BLaER1 treated with 17β-estradiol and CSF1 and Interleukin-3, amounts not matched to agents 10 nM and 100 nM (cell line): ENCODE results near the gene SLC1A3.
"Not testable (repeated sequence)": the region's sequence is repeated elsewhere in the genome, so short reads cannot be mapped to it uniquely, and the experiment has no call there.

Experiments
- H3K27ac ChIP-seq, 11 experiments: shearing (Covaris generic); formaldehyde crosslinking; 2 replicates each; pipeline ENCODE4 v1.8.1; 2022
- H3K27me3 ChIP-seq, 11 experiments: shearing (Covaris generic); formaldehyde crosslinking; 2 replicates each; pipeline ENCODE4 v1.8.1; 2022
- H3K36me3 ChIP-seq, 11 experiments: shearing (Covaris generic); formaldehyde crosslinking; 2 replicates each; pipeline ENCODE4 v1.8.1; 2022
- H3K4me1 ChIP-seq, 10 experiments: shearing (Covaris generic); formaldehyde crosslinking; 2 replicates each; pipeline ENCODE4 v1.8.1; 2022
- H3K4me2 ChIP-seq, 11 experiments: shearing (Covaris generic); formaldehyde crosslinking; 2 replicates each; pipeline ENCODE4 v1.8.1; 2022
- H3K4me3 ChIP-seq, 10 experiments: shearing (Covaris generic); formaldehyde crosslinking; 2 replicates each; pipeline ENCODE4 v1.8.1; 2022
- H3K9ac ChIP-seq, 11 experiments: shearing (Covaris generic); formaldehyde crosslinking; 2 replicates each; pipeline ENCODE4 v1.8.1; 2022
- H3K9me3 ChIP-seq, 11 experiments: shearing (Covaris generic); formaldehyde crosslinking; replicated peaks in 1 of 11; 2 replicates each; pipeline ENCODE4 v1.8.1; 2022
- H4K20me1 ChIP-seq, 11 experiments: shearing (Covaris generic); formaldehyde crosslinking; 2 replicates each; pipeline ENCODE4 v1.8.1; 2022
- Cebpa-rat ChIP-seq, 11 experiments: shearing (Covaris generic); IDR thresholded peaks; 2 replicates each; pipeline ENCODE4 v1.8.1; 2022

The SLC1A3 gene

DNA sequence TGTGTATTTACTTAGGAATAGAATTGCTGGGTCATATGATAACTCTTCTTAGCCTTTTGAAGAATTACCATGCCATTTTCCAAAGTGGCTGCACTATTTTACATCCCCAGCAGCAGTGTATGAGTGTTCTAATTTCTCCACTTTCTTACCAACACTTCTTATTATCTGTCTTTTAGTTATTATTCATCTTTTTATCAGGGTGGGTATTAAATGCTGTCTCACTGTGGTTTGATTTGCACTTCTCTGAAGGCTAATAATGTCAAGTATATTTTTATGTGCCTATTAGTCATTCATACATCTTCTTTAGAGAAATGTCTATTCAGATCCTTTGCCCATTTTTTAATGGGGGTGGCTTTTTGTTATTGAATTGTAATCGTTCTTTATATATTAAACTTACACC is 36.8 kb downstream of the SLC1A3 start:
- Histone ChIP-seq H3K4me2 (no peak overlapping the region), H3K36me3 (peaks cover 0 to 27% (median 0%) of the 10 kb centered on the region in 11 experiments; a peak in 4 of 22 replicates), H3K27ac (no peak overlapping the region), H3K4me3 (no peak overlapping the region), H4K20me1 (no peaks in the 10 kb centered on the region), H3K9me3 (no peaks in the 10 kb centered on the region), H3K27me3 (no peaks in the 10 kb centered on the region), H3K9ac (no peak overlapping the region), H3K4me1 (0 out of 20 replicates have a peak, but pooled peaks cover 0 to 5% (median 0%) of the 10 kb centered on the region in 10 experiments)
- TF ChIP-seq Cebpa-rat (IDR thresholded peaks at IDR 0.05): no peak

DNA sequence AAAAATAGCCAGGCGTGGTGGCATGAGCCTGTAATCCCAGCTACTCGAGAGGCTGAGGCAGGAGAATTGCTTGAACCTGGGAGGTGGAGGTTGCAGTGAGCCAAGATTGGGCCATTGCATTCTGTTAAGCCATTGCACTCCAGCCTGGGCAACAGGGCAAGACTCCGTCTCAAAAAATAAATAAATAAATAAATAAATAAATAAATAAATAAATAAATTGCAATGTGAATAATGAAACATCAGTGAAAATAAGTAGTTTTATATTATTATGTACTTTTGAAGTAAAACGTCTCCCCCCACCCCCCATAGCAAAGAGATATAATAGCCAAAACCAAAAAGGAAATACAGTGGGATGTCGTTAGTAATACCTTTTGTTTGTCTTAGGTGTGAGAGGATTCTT is 37.4 kb downstream of the SLC1A3 start:
- not testable (repeated sequence) for H3K27me3 ChIP-seq, H3K9me3 ChIP-seq

DNA sequence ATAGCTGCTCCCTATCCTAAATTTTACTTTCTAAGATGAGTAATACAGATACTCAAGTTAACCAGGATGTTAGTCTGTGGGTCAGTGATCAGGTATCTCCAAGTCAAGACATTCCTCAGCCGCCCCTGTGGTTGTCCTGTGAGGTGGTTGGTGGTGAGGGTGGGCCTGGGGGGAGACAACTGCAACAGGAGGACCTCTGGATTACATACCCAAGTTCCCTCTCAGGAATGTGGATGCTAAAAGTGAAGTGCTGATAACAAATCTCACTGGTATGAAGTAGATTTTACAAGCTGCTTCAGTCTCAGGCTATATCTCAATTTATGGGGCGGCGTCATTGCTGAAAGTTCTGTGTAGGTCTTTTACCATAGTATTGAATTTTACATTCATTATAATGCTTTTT is 38.3 kb downstream of the SLC1A3 start:
- Histone ChIP-seq H3K27ac (no peak overlapping the region), H3K4me3 (no peak overlapping the region), H3K4me2 (no peak overlapping the region), H3K9ac (no peak overlapping the region), H3K36me3 (peaks cover 0 to 23% (median 0%) of the 10 kb centered on the region in 11 experiments; a peak in 3 of 22 replicates), H3K27me3 (no peaks in the 10 kb centered on the region), H3K9me3 (no peaks in the 10 kb centered on the region), H4K20me1 (no peaks in the 10 kb centered on the region), H3K4me1 (0 out of 20 replicates have a peak, but pooled peaks cover 0 to 5% (median 0%) of the 10 kb centered on the region in 10 experiments)
- no peak for TF ChIP-seq Cebpa-rat (IDR thresholded peaks at IDR 0.05)

More for the DNA sequence above, 37.4 kb downstream of the SLC1A3 start:
- H4K20me1 ChIP-seq, H3K27ac ChIP-seq, H3K4me2 ChIP-seq, H3K4me3 ChIP-seq, H3K9ac ChIP-seq, H3K4me1 ChIP-seq: not testable (repeated sequence)
- H3K36me3 ChIP-seq: peaks cover 0 to 31% (median 0%) of the 10 kb centered on the region in 11 experiments; a peak in 3 of 22 replicates

DNA sequence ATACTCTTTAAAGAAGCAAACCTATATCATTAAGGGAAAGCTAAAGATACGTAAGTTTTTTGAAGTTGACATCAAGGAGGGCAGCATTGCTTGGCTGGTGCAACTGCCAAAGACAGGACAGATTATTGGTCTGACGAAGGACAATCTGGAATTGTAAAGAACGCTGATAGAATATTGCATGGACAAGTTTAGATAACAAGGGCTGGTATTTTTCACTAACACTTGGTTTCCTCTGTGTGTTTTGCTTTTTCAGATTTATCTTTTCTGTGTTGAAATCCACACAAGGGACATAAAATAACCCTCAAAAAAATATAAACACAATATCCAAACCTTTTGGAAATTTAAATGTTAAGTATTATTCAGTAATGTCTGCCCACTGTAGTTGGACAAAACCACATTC is 39.7 kb downstream of the SLC1A3 start:
- no peak overlapping the region for H3K27ac ChIP-seq
- peaks cover 0 to 16% (median 0%) of the 10 kb centered on the region in 11 experiments; a peak in 2 of 22 replicates for H3K36me3 ChIP-seq
- no peak overlapping the region for H3K4me2 ChIP-seq
- no peak overlapping the region for H3K9ac ChIP-seq
- no peaks in the 10 kb centered on the region for H3K9me3 ChIP-seq
- peaks cover 0 to 10% (median 0%) of the 10 kb centered on the region in 10 experiments; a peak in 1 of 20 replicates for H3K4me1 ChIP-seq
- no peaks in the 10 kb centered on the region for H4K20me1 ChIP-seq
- TF ChIP-seq Cebpa-rat (IDR thresholded peaks at IDR 0.05): no peak
- H3K4me3 ChIP-seq: no peak overlapping the region
- H3K27me3 ChIP-seq: no peaks in the 10 kb centered on the region

DNA sequence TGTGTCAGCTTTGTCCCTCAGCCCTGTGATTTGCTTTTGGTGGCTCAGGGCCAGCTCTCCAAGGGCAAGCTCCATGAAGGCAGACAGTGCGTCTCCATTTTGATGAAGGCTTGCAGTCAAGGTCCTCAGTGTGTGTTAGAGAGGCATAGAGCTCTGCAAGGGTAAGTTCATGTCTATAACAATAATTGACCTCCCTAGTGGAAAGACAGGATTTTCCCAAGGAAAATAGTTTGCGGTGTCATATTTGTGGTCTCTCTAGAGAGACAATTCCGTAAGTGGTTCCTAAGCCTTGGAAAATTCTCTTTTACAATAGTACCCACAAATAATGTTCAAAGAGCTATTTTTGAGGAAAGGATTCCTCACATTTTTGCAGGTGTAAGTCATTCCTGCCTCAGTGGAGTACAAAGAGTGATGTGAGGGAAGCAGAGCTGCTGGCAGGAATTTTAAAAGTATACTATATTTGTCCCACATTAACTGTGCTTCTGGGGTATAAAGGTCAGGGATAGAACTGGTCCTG is 40.2 kb downstream of the SLC1A3 start:
- Histone ChIP-seq H4K20me1 (no peaks in the 10 kb centered on the region), H3K4me3 (no peak overlapping the region), H3K27ac (no peak overlapping the region), H3K4me2 (no peak overlapping the region), H3K9ac (no peak overlapping the region), H3K9me3 (no peaks in the 10 kb centered on the region), H3K27me3 (no peaks in the 10 kb centered on the region), H3K4me1 (peaks cover 0 to 10% (median 0%) of the 10 kb centered on the region in 10 experiments; a peak in 1 of 20 replicates), H3K36me3 (peaks cover 0 to 16% (median 0%) of the 10 kb centered on the region in 11 experiments; a peak in 2 of 22 replicates)
- TF ChIP-seq Cebpa-rat (IDR thresholded peaks at IDR 0.05): no peak

DNA sequence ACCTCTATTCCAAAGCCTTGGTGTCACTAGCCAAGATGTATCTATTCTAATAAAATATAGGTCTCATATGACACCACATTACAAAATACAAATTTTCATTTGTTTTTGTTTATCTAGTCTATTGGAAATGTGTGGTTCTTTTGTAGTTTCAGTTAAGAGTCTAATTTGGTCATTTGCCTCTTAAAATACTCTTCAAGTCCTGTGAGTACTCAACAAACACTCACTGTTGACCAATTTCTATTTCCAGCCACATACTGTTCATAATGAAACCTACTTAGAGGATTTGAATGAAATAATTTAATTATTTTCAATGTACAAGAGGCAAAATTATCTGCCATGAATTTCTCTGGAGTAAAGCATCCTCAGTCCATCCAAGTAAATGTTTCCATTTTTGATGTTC is 40.6 kb downstream of the SLC1A3 start:
- Histone ChIP-seq H4K20me1 (no peaks in the 10 kb centered on the region), H3K36me3 (peaks cover 0 to 16% (median 0%) of the 10 kb centered on the region in 11 experiments; a peak in 2 of 22 replicates), H3K9me3 (no peaks in the 10 kb centered on the region), H3K4me3 (no peak overlapping the region), H3K27ac (no peak overlapping the region), H3K4me2 (no peak overlapping the region), H3K27me3 (no peaks in the 10 kb centered on the region), H3K4me1 (peaks cover 0 to 11% (median 0%) of the 10 kb centered on the region in 10 experiments; a peak in 1 of 20 replicates), H3K9ac (no peak overlapping the region)
- no peak for TF ChIP-seq Cebpa-rat (IDR thresholded peaks at IDR 0.05)

DNA sequence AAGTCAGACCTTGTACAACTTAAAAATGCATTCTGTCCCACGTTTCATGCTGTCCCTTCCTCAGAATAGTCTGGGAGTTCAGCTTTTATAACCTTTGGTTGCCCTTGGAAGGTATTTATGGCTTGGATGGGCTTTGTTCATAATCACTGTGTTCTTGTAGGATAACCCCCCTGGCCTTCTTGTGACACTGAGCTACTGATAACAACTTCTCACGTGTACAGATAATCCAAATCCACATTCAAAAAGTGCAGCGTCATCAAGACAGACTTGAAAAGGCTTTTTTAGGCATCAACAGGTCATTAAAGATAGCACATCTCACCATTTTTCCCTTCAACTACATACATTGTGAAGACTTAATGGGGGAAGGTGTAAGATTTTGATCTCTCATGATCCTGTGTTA is 42.0 kb downstream of the SLC1A3 start:
- Histone ChIP-seq H4K20me1 (no peaks in the 10 kb centered on the region), H3K9me3 (no peaks in the 10 kb centered on the region), H3K27ac (no peak overlapping the region), H3K9ac (no peak overlapping the region), H3K4me3 (no peak overlapping the region), H3K4me2 (no peak overlapping the region), H3K27me3 (no peaks in the 10 kb centered on the region), H3K36me3 (peaks cover 0 to 16% (median 0%) of the 10 kb centered on the region in 11 experiments; a peak in 2 of 22 replicates), H3K4me1 (peaks cover 0 to 16% (median 0%) of the 10 kb centered on the region in 10 experiments; a peak in 2 of 20 replicates)
- no peak for TF ChIP-seq Cebpa-rat (IDR thresholded peaks at IDR 0.05)

DNA sequence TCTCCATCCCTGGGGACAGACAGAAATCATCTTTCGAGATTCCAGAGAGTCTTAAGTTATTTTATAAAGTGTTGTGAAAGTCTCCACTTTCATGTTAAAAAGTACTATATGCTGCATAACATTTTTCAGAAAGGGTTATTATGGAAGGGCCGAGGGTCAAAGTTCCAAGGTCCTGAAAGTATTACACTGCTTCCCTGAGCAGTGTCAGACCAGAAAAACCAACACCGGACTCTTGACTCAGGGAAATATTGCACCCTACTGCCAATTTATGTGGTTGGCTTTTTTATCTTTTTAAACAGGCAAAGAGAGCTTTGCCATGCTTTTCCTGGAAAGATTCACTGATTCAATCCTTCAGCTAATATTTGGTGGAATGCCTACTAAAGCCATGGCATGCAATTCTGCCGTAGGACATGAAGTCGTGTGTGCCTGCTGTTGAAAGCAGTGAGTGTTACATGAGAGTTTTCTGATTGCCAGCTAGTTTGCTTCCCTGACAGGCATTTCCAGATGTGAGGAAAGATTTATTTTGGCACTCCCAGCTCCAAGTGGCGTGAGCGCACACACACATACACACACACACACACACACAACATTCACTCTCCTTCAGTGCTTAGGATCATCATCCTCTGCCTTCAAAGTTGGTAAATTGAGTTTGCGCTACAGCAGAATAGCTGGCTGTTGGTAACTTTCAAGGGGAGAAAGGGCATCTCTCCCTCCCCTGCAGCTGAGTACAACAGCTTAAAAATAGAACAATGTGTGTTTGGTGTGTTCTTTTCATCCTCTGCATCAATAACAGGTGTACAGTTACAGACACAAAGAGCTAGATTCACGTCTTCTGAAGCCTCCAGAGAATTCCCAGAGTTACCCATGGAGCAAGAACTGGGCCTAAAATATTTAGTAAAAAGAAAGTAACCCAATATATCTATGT is 45.6 kb downstream of the SLC1A3 start:
- Histone ChIP-seq H3K4me1 (peaks cover under 1 to 42% (median 28%) of the 10 kb centered on the region in 10 experiments; a peak in 17 of 20 replicates), H3K9ac (no peak overlapping the region), H3K27ac (no peak overlapping the region), H4K20me1 (no peaks in the 10 kb centered on the region), H3K4me2 (no peak overlapping the region), H3K36me3 (peaks cover 0 to 5% (median 0%) of the 10 kb centered on the region in 11 experiments; a peak in 1 of 22 replicates), H3K9me3 (no peaks in the 10 kb centered on the region), H3K4me3 (no peak overlapping the region), H3K27me3 (no peaks in the 10 kb centered on the region)
- TF ChIP-seq Cebpa-rat (IDR thresholded peaks at IDR 0.05): no peak

DNA sequence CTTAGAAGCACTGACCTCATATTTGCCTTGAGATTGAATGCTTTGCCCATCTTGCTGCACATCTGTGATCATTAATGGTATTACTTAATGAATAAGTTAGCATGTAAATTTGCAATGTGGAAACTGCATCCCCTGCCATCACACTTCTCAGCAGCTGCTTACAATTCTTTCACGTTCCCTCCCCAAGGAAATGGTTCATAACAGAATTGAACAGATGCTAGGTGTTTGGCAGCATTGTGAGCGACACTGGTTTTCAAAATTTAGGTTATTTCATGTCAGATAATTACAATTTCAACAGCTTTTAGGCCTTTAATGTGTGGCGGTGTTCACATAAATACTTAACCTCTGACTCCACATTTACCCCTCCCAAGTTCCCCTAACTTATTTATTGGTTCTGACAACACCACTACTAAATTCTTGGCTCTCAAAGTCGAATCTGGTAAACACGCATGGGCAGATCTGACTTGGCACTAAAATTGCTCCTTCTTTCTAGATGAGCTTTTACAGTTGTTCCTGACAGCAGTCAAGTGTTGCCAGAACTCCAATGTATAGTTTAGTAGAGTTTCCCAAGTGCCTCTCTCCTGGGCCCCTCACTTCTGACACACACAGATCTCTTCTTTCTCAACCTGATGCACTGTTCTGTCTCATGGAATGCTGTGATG is 46.8 kb downstream of the SLC1A3 start:
- H3K4me1 ChIP-seq: peaks cover 12 to 51% (median 37%) of the 10 kb centered on the region in 10 experiments
- no peak overlapping the region; a peak in 2 of 22 replicates for H3K4me2 ChIP-seq
- TF ChIP-seq Cebpa-rat (IDR thresholded peaks at IDR 0.05): no peak
- H3K9me3 ChIP-seq: no peaks in the 10 kb centered on the region
- no peaks in the 10 kb centered on the region for H3K27me3 ChIP-seq
- H3K9ac ChIP-seq: no peak overlapping the region
- no peak overlapping the region for H3K4me3 ChIP-seq
- H3K27ac ChIP-seq: peak overlapping the region in 3 of 11 experiments; percentile 3 to 27 (median 18); a peak in 1 of 22 replicates
- H4K20me1 ChIP-seq: no peaks in the 10 kb centered on the region
- H3K36me3 ChIP-seq: peaks cover 0 to 5% (median 0%) of the 10 kb centered on the region in 11 experiments; a peak in 1 of 22 replicates
